Upper lobe of left lung (tissue), 6 donors: ENCODE measurements around the gene RTN4. TPM values are rescaled to one million over a fixed set of nuclear protein-coding genes. Genes with fewer than 3 reads are reported as not detected.

Source experiments
- ATAC-seq, 2 donors: fragments of 200-7000 bp; cut with Tn5 transposase; one replicate each; pipeline ENCODE4 v1.9.1; 2022; ENCODE audit warnings: mild to moderate bottlenecking in 2 of 2, moderate library complexity in 2 of 2; ENCODE audit not compliant: low FRiP score in 2 of 2
- DNase-seq, 2 donors: peaks; one replicate each; pipeline ENCODE4 v3.0.0-alpha.2; 2019 to 2020
- H3K27ac ChIP-seq, 4 donors: fragments of 200-600 bp; sonication (generic); one replicate each; pipeline ENCODE4 v1.5.1; 2016 to 2019
- H3K27me3 ChIP-seq, 4 donors: fragments of 200-600 bp; sonication (generic); one replicate each; pipeline ENCODE4 v1.5.1; 2017 to 2019
- H3K36me3 ChIP-seq, 4 donors: fragments of 200-600 bp; sonication (generic); one replicate each; pipeline ENCODE4 v1.5.1; 2016 to 2019
- H3K4me1 ChIP-seq, 4 donors: fragments of 200-600 bp; sonication (generic); one replicate each; pipeline ENCODE4 v1.5.1; 2018 to 2019
- H3K4me3 ChIP-seq, 4 donors: fragments of 200-600 bp; sonication (generic); one replicate each; pipeline ENCODE4 v1.5.1; 2017 to 2019; ENCODE audit warnings: mild to moderate bottlenecking in 2 of 4, moderate library complexity in 1 of 4
- H3K9me3 ChIP-seq, 4 donors: fragments of 200-600 bp; sonication (generic); one replicate each; pipeline ENCODE4 v1.5.1; 2018 to 2019
- EP300 ChIP-seq, 4 donors: sonication (generic); formaldehyde crosslinking; IDR thresholded peaks; one replicate each; pipeline ENCODE4 v1.5.1; 2017; ENCODE audit warnings: antibody characterized with exemption in 4 of 4, control low read depth in 2 of 4
- POLR2A ChIP-seq, 4 donors: fragments of 450-650 bp; IDR thresholded peaks; one replicate each; pipeline ENCODE4 v1.5.1; 2016 to 2017; ENCODE audit warnings: antibody characterized with exemption in 4 of 4, mild to moderate bottlenecking in 2 of 4
- POLR2AphosphoS5 ChIP-seq, 2 donors: sonication (generic); formaldehyde crosslinking; IDR thresholded peaks; one replicate each; pipeline ENCODE4 v1.5.1; 2017; ENCODE audit warnings: antibody characterized with exemption in 2 of 2
- WGBS, 2 donors: methylation state at CpG; one replicate each; pipeline ENCODE4 v1.1.5; 2017 to 2018; 5-methylcytosine and 5-hydroxymethylcytosine counted together
- total RNA-seq, 6 donors: library from RNA; depleted of rRNA in 4 of 6; stranded (reverse); fragments of >200 nt in 4 of 6; gene quantifications; one replicate each; pipeline versions ENCODE4 v1.1.0 to v1.2.1, GENCODE V29; 2016 to 2021
- TF ChIP-seq, protein P1 (sequence below), 6 experiments: fragments of 450-650 bp in 4 of 6; fragments of 200-600 bp in 2 of 6; sonication (generic) in 2 of 6; IDR thresholded peaks; one replicate each; pipeline ENCODE4 v1.5.1; 2016 to 2019; ENCODE audit warnings: antibody characterized with exemption in 6 of 6
- donor health status: DM: no; HTN: no; CAD: no; lungs with moderate emphysema.
- donor health status: DM: no; HTN: yes; CAD: no; lungs with severe emphysema.

The RTN4 gene
- total RNA-seq, 6 donors from 2014 or later = 128 to 345 (median 233) TPM

DNA sequence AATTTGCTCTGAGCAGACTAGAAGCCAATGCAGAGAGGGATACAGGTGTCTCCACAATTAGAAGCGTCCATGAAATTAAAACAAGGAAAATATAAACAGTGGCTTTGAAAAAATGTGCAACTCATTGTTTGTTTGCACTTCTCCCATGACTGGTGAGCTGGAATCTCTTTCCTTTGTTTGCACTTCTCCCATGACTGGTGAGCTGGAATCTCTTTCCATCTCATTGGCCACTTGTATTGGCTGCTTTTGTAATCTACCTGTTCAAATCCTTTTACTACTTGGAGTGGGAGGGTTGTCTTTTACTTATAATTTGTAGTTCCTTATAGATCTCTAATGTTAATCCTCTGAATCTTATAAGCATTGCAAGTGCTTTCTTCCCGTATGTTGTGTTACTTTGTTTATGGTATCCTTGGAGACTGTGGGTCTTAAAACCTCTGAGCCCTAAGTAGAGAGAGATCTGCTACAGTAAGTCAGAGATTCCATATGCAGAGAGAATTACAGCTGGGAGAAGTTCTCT is 94.1 kb downstream of the RTN4 start:
- Histone ChIP-seq H3K4me3 (no peak overlapping the region), H3K27ac (no peak overlapping the region), H3K9me3 (no peaks in the 10 kb centered on the region), H3K4me1 (peaks cover 0 to 7% (median 3%) of the 10 kb centered on the region in 4 donors), H3K36me3 (no peaks in the 10 kb centered on the region), H3K27me3 (no peaks in the 10 kb centered on the region)
- ATAC-seq (no peak), DNase-seq (no peak)
- WGBS, 2 donors = 53 to 56% methylated on average over 2 of the region's 2 CpGs
- TF ChIP-seq, protein P1, sequence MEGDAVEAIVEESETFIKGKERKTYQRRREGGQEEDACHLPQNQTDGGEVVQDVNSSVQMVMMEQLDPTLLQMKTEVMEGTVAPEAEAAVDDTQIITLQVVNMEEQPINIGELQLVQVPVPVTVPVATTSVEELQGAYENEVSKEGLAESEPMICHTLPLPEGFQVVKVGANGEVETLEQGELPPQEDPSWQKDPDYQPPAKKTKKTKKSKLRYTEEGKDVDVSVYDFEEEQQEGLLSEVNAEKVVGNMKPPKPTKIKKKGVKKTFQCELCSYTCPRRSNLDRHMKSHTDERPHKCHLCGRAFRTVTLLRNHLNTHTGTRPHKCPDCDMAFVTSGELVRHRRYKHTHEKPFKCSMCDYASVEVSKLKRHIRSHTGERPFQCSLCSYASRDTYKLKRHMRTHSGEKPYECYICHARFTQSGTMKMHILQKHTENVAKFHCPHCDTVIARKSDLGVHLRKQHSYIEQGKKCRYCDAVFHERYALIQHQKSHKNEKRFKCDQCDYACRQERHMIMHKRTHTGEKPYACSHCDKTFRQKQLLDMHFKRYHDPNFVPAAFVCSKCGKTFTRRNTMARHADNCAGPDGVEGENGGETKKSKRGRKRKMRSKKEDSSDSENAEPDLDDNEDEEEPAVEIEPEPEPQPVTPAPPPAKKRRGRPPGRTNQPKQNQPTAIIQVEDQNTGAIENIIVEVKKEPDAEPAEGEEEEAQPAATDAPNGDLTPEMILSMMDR (IDR thresholded peaks at IDR 0.05) = no peak
- TF ChIP-seq POLR2AphosphoS5 (IDR thresholded peaks at IDR 0.05) (no peak), POLR2A (IDR thresholded peaks at IDR 0.05) (no peak), EP300 (IDR thresholded peaks at IDR 0.05) (no peak)

GRCh38 chr2:54955358-54956110 is 94.7 kb downstream of the RTN4 start:
- ATAC-seq (peak in 1 of 2 donors; percentile 34), DNase-seq (no peak)
- no peak overlapping the region for H3K4me3 ChIP-seq
- no peaks in the 10 kb centered on the region for H3K36me3 ChIP-seq
- H3K9me3 ChIP-seq = no peaks in the 10 kb centered on the region
- 44 to 54% methylated on average over 9 of the region's 9 CpGs for WGBS, 2 donors
- TF ChIP-seq, protein P1 (IDR thresholded peaks at IDR 0.05) = no peak
- TF ChIP-seq POLR2AphosphoS5 (IDR thresholded peaks at IDR 0.05) = no peak
- no peak for TF ChIP-seq EP300 (IDR thresholded peaks at IDR 0.05)
- H3K27ac ChIP-seq = peak overlapping the region in 2 of 4 donors; percentile 52 to 60
- no peaks in the 10 kb centered on the region for H3K27me3 ChIP-seq
- peaks cover 0 to 7% (median 3%) of the 10 kb centered on the region in 4 donors for H3K4me1 ChIP-seq

DNA sequence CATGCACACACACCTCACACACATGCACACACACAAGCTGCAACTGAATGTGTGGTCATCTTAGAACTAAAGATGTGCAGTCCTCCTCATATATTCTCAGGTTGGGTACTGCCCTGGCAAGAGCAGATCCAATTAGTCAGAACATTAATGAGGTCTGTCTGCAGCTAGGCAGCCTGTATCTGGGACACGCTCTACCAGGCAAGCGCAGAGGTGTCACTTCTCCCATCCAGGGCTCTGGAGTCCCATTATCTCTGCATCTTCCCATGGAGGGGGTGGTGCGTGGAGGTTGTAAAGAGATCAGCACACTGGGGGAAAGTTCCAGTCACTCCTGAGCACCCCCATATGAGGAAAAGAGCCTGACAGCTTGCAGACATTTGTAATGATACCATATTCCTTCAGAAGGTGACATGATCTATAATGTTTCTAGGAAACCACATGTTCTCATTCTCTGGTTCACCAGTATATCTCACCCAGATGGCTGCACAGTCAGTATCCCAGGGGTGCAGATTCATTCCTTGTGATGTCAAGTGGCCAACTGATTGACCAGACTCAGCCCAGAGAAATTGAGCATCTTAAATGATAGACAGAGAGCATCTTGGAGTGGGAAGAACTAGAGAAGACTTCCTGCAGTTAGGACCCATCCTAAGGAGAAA is 95.4 kb downstream of the RTN4 start:
- ATAC-seq (no peak), DNase-seq (no peak)
- Histone ChIP-seq H3K4me3 (no peak overlapping the region), H3K4me1 (peaks cover 0 to 7% (median 3%) of the 10 kb centered on the region in 4 donors), H3K9me3 (no peaks in the 10 kb centered on the region), H3K27me3 (no peaks in the 10 kb centered on the region), H3K36me3 (no peaks in the 10 kb centered on the region), H3K27ac (peak overlapping the region in 1 of 4 donors; percentile 60)
- TF ChIP-seq EP300 (IDR thresholded peaks at IDR 0.05) = no peak
- WGBS, 2 donors = 88 to 92% methylated on average over 3 of the region's 3 CpGs

GRCh38 chr2:54954158-54954557 is 96.1 kb downstream of the RTN4 start:
- Histone ChIP-seq H3K27me3 (no peaks in the 10 kb centered on the region), H3K27ac (no peak overlapping the region), H3K36me3 (no peaks in the 10 kb centered on the region), H3K4me3 (no peak overlapping the region), H3K4me1 (peaks cover 0 to 7% (median 3%) of the 10 kb centered on the region in 4 donors), H3K9me3 (no peaks in the 10 kb centered on the region)
- WGBS, 2 donors = 77 to 94% methylated on average over 7 to 8 of the region's 8 CpGs
- ATAC-seq (no peak), DNase-seq (peak in 1 of 2 donors; percentile 33)
- TF ChIP-seq EP300 (IDR thresholded peaks at IDR 0.05) (no peak), POLR2A (IDR thresholded peaks at IDR 0.05) (no peak), POLR2AphosphoS5 (IDR thresholded peaks at IDR 0.05) (no peak)
- TF ChIP-seq, protein P1 (IDR thresholded peaks at IDR 0.05) = no peak

DNA sequence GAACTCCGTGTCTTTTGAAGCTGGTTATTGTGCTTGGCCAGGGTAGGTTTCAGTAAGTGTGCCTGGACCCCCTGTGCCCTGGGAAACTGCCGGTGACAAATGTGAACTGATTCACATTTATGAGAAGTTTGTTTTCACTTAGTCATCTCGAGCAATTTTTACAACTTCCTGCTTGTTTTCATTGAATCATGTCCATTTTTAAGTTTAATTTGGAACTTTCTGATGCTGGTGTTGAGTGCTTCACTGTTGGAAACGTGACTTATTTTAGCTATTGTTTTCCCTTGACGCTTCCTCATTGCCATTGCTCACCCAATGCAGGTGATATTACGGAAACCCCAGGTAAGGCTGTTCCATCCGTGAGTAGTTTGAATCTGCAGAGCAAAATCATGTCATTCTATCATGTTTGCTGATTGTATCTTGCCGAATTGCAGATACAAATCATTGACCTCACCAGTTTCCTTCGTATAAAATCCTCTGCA is 97.2 kb downstream of the RTN4 start:
- Histone ChIP-seq H3K27ac (no peak overlapping the region), H3K36me3 (no peaks in the 10 kb centered on the region), H3K27me3 (no peaks in the 10 kb centered on the region), H3K4me1 (peaks cover 0 to 7% (median 3%) of the 10 kb centered on the region in 4 donors), H3K4me3 (no peak overlapping the region), H3K9me3 (no peaks in the 10 kb centered on the region)
- TF ChIP-seq EP300 (IDR thresholded peaks at IDR 0.05) (no peak), POLR2AphosphoS5 (IDR thresholded peaks at IDR 0.05) (no peak), POLR2A (IDR thresholded peaks at IDR 0.05) (no peak)
- TF ChIP-seq, protein P1 (IDR thresholded peaks at IDR 0.05) = no peak
- 66 to 75% methylated on average over 9 of the region's 9 CpGs for WGBS, 2 donors
- DNase-seq (no peak), ATAC-seq (no peak)
